Measurements from ENCODE around the gene XRN2. TPM values are rescaled to one million over a fixed set of nuclear protein-coding genes. Genes with fewer than 3 reads are reported as not detected.
"Not testable (repeated sequence)": the region's sequence is repeated elsewhere in the genome, so short reads cannot be mapped to it uniquely, and the experiment has no call there.

The XRN2 gene
- total RNA-seq, 2 experiments from 2014 or later: 85.0 to 85.5 TPM

GRCh38 chr20:21352703-21353102, 49.6 kb downstream of the XRN2 start:
- H3K4me1 Mint-ChIP-seq: no peaks in the 10 kb centered on the region
- H3K36me3 Mint-ChIP-seq: peaks cover 12% of the 10 kb centered on the region
- no peaks in the 10 kb centered on the region for H3K27me3 Mint-ChIP-seq
- H3K27ac Mint-ChIP-seq: no peak overlapping the region
- no peak overlapping the region for H3K4me3 Mint-ChIP-seq
- DNase-seq: no peak
- H3K9me3 Mint-ChIP-seq: no peaks in the 10 kb centered on the region

- no peaks in the 10 kb centered on the region for H3K4me1 Mint-ChIP-seq
- no peak overlapping the region for H3K27ac Mint-ChIP-seq
- no peak for DNase-seq
- no peaks in the 10 kb centered on the region for H3K27me3 Mint-ChIP-seq
- no peak overlapping the region for H3K4me3 Mint-ChIP-seq
- H3K36me3 Mint-ChIP-seq: peaks cover 11% of the 10 kb centered on the region
- no peaks in the 10 kb centered on the region for H3K9me3 Mint-ChIP-seq
Measured at GRCh38 chr20:21353236-21353635, 50.1 kb downstream of the XRN2 start.

GRCh38 chr20:21355981-21356380, 52.9 kb downstream of the XRN2 start:
- H3K36me3 Mint-ChIP-seq: peaks cover 13% of the 10 kb centered on the region
- no peaks in the 10 kb centered on the region for H3K27me3 Mint-ChIP-seq
- H3K9me3 Mint-ChIP-seq: no peaks in the 10 kb centered on the region
- no peak overlapping the region for H3K27ac Mint-ChIP-seq
- peaks cover 9% of the 10 kb centered on the region for H3K4me1 Mint-ChIP-seq
- no peak for DNase-seq
- H3K4me3 Mint-ChIP-seq: no peak overlapping the region

GRCh38 chr20:21356386-21356785, 53.3 kb downstream of the XRN2 start:
- peaks cover 13% of the 10 kb centered on the region for H3K36me3 Mint-ChIP-seq

GRCh38 chr20:21357844-21358243, 54.7 kb downstream of the XRN2 start:
- Mint-ChIP-seq H3K4me3 (no peak overlapping the region), H3K27me3 (no peaks in the 10 kb centered on the region), H3K9me3 (no peaks in the 10 kb centered on the region), H3K4me1 (peaks cover 15% of the 10 kb centered on the region), H3K27ac (no peak overlapping the region), H3K36me3 (peaks cover 18% of the 10 kb centered on the region)
- DNase-seq: no peak

More at GRCh38 chr20:21356386-21356785, 53.3 kb downstream of the XRN2 start:
- Mint-ChIP-seq H3K27me3 (no peaks in the 10 kb centered on the region), H3K9me3 (no peaks in the 10 kb centered on the region), H3K4me1 (peaks cover 12% of the 10 kb centered on the region), H3K27ac (no peak overlapping the region), H3K4me3 (no peak overlapping the region)
- DNase-seq: no peak

- no peak overlapping the region for H3K4me3 Mint-ChIP-seq
- peaks cover 15% of the 10 kb centered on the region for H3K4me1 Mint-ChIP-seq
- no peak for DNase-seq
- H3K27me3 Mint-ChIP-seq: no peaks in the 10 kb centered on the region
- H3K9me3 Mint-ChIP-seq: no peaks in the 10 kb centered on the region
- peaks cover 25% of the 10 kb centered on the region for H3K36me3 Mint-ChIP-seq
- H3K27ac Mint-ChIP-seq: no peak overlapping the region
Measured at GRCh38 chr20:21358737-21359136, 55.6 kb downstream of the XRN2 start.

- DNase-seq: no peak
- no peak overlapping the region for H3K4me3 Mint-ChIP-seq
- H3K9me3 Mint-ChIP-seq: no peaks in the 10 kb centered on the region
- no peaks in the 10 kb centered on the region for H3K27me3 Mint-ChIP-seq
- H3K36me3 Mint-ChIP-seq: peaks cover 25% of the 10 kb centered on the region
- H3K27ac Mint-ChIP-seq: no peak overlapping the region
- peaks cover 15% of the 10 kb centered on the region for H3K4me1 Mint-ChIP-seq
Measured at GRCh38 chr20:21360705-21361104, 57.6 kb downstream of the XRN2 start.

- Mint-ChIP-seq H3K9me3 (no peaks in the 10 kb centered on the region), H3K4me3 (no peak overlapping the region), H3K27ac (no peak overlapping the region), H3K27me3 (no peaks in the 10 kb centered on the region), H3K4me1 (peaks cover 15% of the 10 kb centered on the region), H3K36me3 (peaks cover 27% of the 10 kb centered on the region)
- no peak for DNase-seq
Measured at GRCh38 chr20:21361266-21361665, 58.1 kb downstream of the XRN2 start.

GRCh38 chr20:21364413-21364812, 61.3 kb downstream of the XRN2 start:
- Mint-ChIP-seq H3K4me1 (peaks cover 15% of the 10 kb centered on the region), H3K9me3 (no peaks in the 10 kb centered on the region), H3K27me3 (no peaks in the 10 kb centered on the region), H3K36me3 (peaks cover 32% of the 10 kb centered on the region), H3K4me3 (no peak overlapping the region), H3K27ac (no peak overlapping the region)
- no peak for DNase-seq

- no peak for DNase-seq
- Mint-ChIP-seq H3K36me3 (peaks cover 29% of the 10 kb centered on the region), H3K9me3 (no peaks in the 10 kb centered on the region), H3K27ac (no peak overlapping the region), H3K4me1 (peaks cover 8% of the 10 kb centered on the region), H3K27me3 (no peaks in the 10 kb centered on the region), H3K4me3 (no peak overlapping the region)
Measured at GRCh38 chr20:21365771-21366170, 62.6 kb downstream of the XRN2 start.

GRCh38 chr20:21366273-21366672, 63.1 kb downstream of the XRN2 start:
- not testable (repeated sequence) for H3K4me3 Mint-ChIP-seq, H3K4me1 Mint-ChIP-seq, H3K9me3 Mint-ChIP-seq, DNase-seq, H3K27me3 Mint-ChIP-seq, H3K27ac Mint-ChIP-seq
- peaks cover 30% of the 10 kb centered on the region for H3K36me3 Mint-ChIP-seq

- H3K4me1 Mint-ChIP-seq: peaks cover 3% of the 10 kb centered on the region
- no peak overlapping the region for H3K27ac Mint-ChIP-seq
- no peaks in the 10 kb centered on the region for H3K27me3 Mint-ChIP-seq
- no peak for DNase-seq
- peaks cover 27% of the 10 kb centered on the region for H3K36me3 Mint-ChIP-seq
- H3K4me3 Mint-ChIP-seq: no peak overlapping the region
- H3K9me3 Mint-ChIP-seq: no peaks in the 10 kb centered on the region
Measured at GRCh38 chr20:21368791-21369190, 65.7 kb downstream of the XRN2 start.

- H3K27ac Mint-ChIP-seq: no peak overlapping the region
- no peak overlapping the region for H3K4me3 Mint-ChIP-seq
- no peaks in the 10 kb centered on the region for H3K9me3 Mint-ChIP-seq
- peaks cover 27% of the 10 kb centered on the region for H3K36me3 Mint-ChIP-seq
- no peaks in the 10 kb centered on the region for H3K27me3 Mint-ChIP-seq
- peaks cover 3% of the 10 kb centered on the region for H3K4me1 Mint-ChIP-seq
- DNase-seq: no peak
Measured at GRCh38 chr20:21371193-21371592, 68.1 kb downstream of the XRN2 start.

- DNase-seq: no peak
- Mint-ChIP-seq H3K4me3 (no peak overlapping the region), H3K27me3 (no peaks in the 10 kb centered on the region), H3K36me3 (peaks cover 27% of the 10 kb centered on the region), H3K4me1 (peaks cover 3% of the 10 kb centered on the region), H3K9me3 (no peaks in the 10 kb centered on the region), H3K27ac (no peak overlapping the region)
Measured at GRCh38 chr20:21372016-21372415, 68.9 kb downstream of the XRN2 start.

- Mint-ChIP-seq H3K27me3 (no peaks in the 10 kb centered on the region), H3K9me3 (no peaks in the 10 kb centered on the region), H3K4me3 (no peak overlapping the region), H3K36me3 (peaks cover 34% of the 10 kb centered on the region), H3K4me1 (peaks cover 7% of the 10 kb centered on the region), H3K27ac (no peak overlapping the region)
- DNase-seq: no peak
Measured at GRCh38 chr20:21373436-21373835, 70.3 kb downstream of the XRN2 start.

- DNase-seq: no peak
- H3K4me1 Mint-ChIP-seq: peaks cover 6% of the 10 kb centered on the region
- H3K9me3 Mint-ChIP-seq: no peaks in the 10 kb centered on the region
- peaks cover 24% of the 10 kb centered on the region for H3K36me3 Mint-ChIP-seq
- no peak overlapping the region for H3K27ac Mint-ChIP-seq
- H3K4me3 Mint-ChIP-seq: no peak overlapping the region
- no peaks in the 10 kb centered on the region for H3K27me3 Mint-ChIP-seq
Measured at GRCh38 chr20:21376626-21377025, 73.5 kb downstream of the XRN2 start.

- no peak for DNase-seq
- no peaks in the 10 kb centered on the region for H3K27me3 Mint-ChIP-seq
- peaks cover 6% of the 10 kb centered on the region for H3K4me1 Mint-ChIP-seq
- no peaks in the 10 kb centered on the region for H3K9me3 Mint-ChIP-seq
- H3K4me3 Mint-ChIP-seq: no peak overlapping the region
- peaks cover 21% of the 10 kb centered on the region for H3K36me3 Mint-ChIP-seq
- H3K27ac Mint-ChIP-seq: no peak overlapping the region
Measured at GRCh38 chr20:21377701-21378100, 74.6 kb downstream of the XRN2 start.
